HG03060 (cell line): ENCODE measurements around the gene PRSS57.

ENCODE experiments used
- ATAC-seq: cut with Tn5 transposase; IDR thresholded peaks from one replicate; pipeline ENCODE4 v1.9.1; 2021; ENCODE audit warnings: low read depth, moderate number of reproducible peaks; ENCODE audit not compliant: unreplicated experiment

PRSS57 gene

GRCh38 chr19:653425-653824 is 41.8 kb downstream of the PRSS57 start:
- ATAC-seq: no peak

GRCh38 chr19:652467-653389 is 42.5 kb downstream of the PRSS57 start:
- no peak for ATAC-seq

- no peak for ATAC-seq
Observed at GRCh38 chr19:651991-652390, 43.3 kb downstream of the PRSS57 start.

GRCh38 chr19:651114-651818 is 44.0 kb downstream of the PRSS57 start:
- no peak for ATAC-seq

- no peak for ATAC-seq
Observed at GRCh38 chr19:650121-650520, 45.1 kb downstream of the PRSS57 start.

GRCh38 chr19:648904-649801 is 46.1 kb downstream of the PRSS57 start:
- ATAC-seq: no peak

GRCh38 chr19:648305-648704 is 46.9 kb downstream of the PRSS57 start:
- no peak for ATAC-seq

- ATAC-seq: no peak
Observed at GRCh38 chr19:647566-648284, 47.5 kb downstream of the PRSS57 start.

GRCh38 chr19:646779-647565 is 48.3 kb downstream of the PRSS57 start:
- ATAC-seq: no peak

- ATAC-seq: no peak
Observed at GRCh38 chr19:645912-646778, 49.1 kb downstream of the PRSS57 start.

GRCh38 chr19:644789-645188 is 50.5 kb downstream of the PRSS57 start:
- no peak for ATAC-seq

- no peak for ATAC-seq
Observed at GRCh38 chr19:644363-644762, 50.9 kb downstream of the PRSS57 start.

- ATAC-seq: no peak
Observed at GRCh38 chr19:643736-644135, 51.5 kb downstream of the PRSS57 start.

GRCh38 chr19:642767-643727 is 52.2 kb downstream of the PRSS57 start:
- ATAC-seq: no peak

GRCh38 chr19:641702-642101 is 53.5 kb downstream of the PRSS57 start:
- ATAC-seq: no peak

- no peak for ATAC-seq
Observed at GRCh38 chr19:640606-641189, 54.6 kb downstream of the PRSS57 start.

GRCh38 chr19:640161-640558 is 55.1 kb downstream of the PRSS57 start:
- ATAC-seq: no peak
